ENCODE results near the gene TMEM11.

TMEM11 gene

GRCh38 chr17:21214015-21214776 is at the start of gene TMEM11:
TSS of gene TMEM11 (minus strand) at chr17:21214161. CDS start at chr17:21214152, 9 bp downstream.
- peak; percentile 93 for ATAC-seq (ENCODE audit: low read depth)
- H3K27me3 Mint-ChIP-seq, result no peaks in the 10 kb centered on the region
- H3K4me1 Mint-ChIP-seq, result peaks cover 20% of the 10 kb centered on the region
- H3K9me3 Mint-ChIP-seq, result no peaks in the 10 kb centered on the region
- peak within 1 kb of the TSS; percentile 95 for H3K27ac Mint-ChIP-seq
- peak; percentile 95 to 98 for DNase-seq (ENCODE audit: low spot score in 2 of 2)
- H3K4me3 Mint-ChIP-seq, result peak within 1 kb of the TSS; percentile 95
- peaks cover 5% of the 10 kb centered on the region for H3K36me3 Mint-ChIP-seq

- ATAC-seq (ENCODE audit: low read depth) (no peak), DNase-seq (ENCODE audit: low spot score in 2 of 2) (no peak)
- H3K27me3 Mint-ChIP-seq, result no peaks in the 10 kb centered on the region
- H3K4me1 Mint-ChIP-seq, result peaks cover 8% of the 10 kb centered on the region
- no peaks in the 10 kb centered on the region for H3K9me3 Mint-ChIP-seq
- H3K4me3 Mint-ChIP-seq, result no peak overlapping the region
- no peaks in the 10 kb centered on the region for H3K36me3 Mint-ChIP-seq
- H3K27ac Mint-ChIP-seq, result no peak overlapping the region
Measured at GRCh38 chr17:21263376-21263775, 49.4 kb upstream of the TMEM11 start.

- Mint-ChIP-seq H3K4me3 (no peak overlapping the region), H3K4me1 (peaks cover 3% of the 10 kb centered on the region), H3K9me3 (no peaks in the 10 kb centered on the region), H3K27ac (no peak overlapping the region), H3K36me3 (no peaks in the 10 kb centered on the region), H3K27me3 (no peaks in the 10 kb centered on the region)
- ATAC-seq (ENCODE audit: low read depth), result no peak
- DNase-seq (ENCODE audit: low spot score in 2 of 2), result no peak
Measured at GRCh38 chr17:21262259-21262993, 48.5 kb upstream of the TMEM11 start.

DNA sequence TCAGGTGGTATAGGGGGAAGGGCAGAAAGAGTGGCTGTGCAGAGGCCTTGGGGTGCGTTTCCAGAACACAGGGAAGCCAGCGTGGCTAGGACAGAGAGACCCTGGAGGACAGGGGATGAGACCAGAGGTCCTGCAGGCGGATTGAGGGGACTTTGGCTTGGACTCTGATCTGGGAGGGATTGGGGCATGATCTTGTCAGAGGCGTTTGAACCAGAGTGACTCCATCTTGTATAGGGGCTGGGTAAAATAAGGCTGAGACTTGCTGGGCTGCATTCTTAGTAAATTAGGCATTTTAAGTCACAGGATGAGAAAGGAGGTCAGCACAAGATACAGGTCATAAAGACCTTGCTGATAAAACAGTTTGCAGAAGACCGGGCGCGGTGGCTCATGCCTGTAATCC is 44.6 kb upstream of the TMEM11 start:
- Mint-ChIP-seq H3K36me3 (no peaks in the 10 kb centered on the region), H3K4me1 (no peaks in the 10 kb centered on the region), H3K27me3 (no peaks in the 10 kb centered on the region), H3K4me3 (no peak overlapping the region), H3K27ac (no peak overlapping the region), H3K9me3 (no peaks in the 10 kb centered on the region)
- no peak for DNase-seq (ENCODE audit: low spot score in 2 of 2)
- ATAC-seq (ENCODE audit: low read depth), result no peak

GRCh38 chr17:21253646-21254441 is 39.9 kb upstream of the TMEM11 start:
- no peak for DNase-seq (ENCODE audit: low spot score in 2 of 2)
- H3K36me3 Mint-ChIP-seq, result no peaks in the 10 kb centered on the region
- ATAC-seq (ENCODE audit: low read depth), result peak; percentile 8
- H3K9me3 Mint-ChIP-seq, result no peaks in the 10 kb centered on the region
- H3K4me1 Mint-ChIP-seq, result peaks cover 13% of the 10 kb centered on the region
- H3K27ac Mint-ChIP-seq, result peak overlapping the region; percentile 20
- H3K4me3 Mint-ChIP-seq, result peak overlapping the region; percentile 81
- no peaks in the 10 kb centered on the region for H3K27me3 Mint-ChIP-seq

GRCh38 chr17:21252796-21253645 is 39.1 kb upstream of the TMEM11 start, which contains the start of gene NATD1:
TSS of gene NATD1 (minus strand) at chr17:21253410. CDS start at chr17:21253264, 146 bp downstream.
- Mint-ChIP-seq H3K36me3 (no peaks in the 10 kb centered on the region), H3K4me1 (peaks cover 13% of the 10 kb centered on the region), H3K9me3 (no peaks in the 10 kb centered on the region), H3K27me3 (no peaks in the 10 kb centered on the region), H3K4me3 (peak within 1 kb of the TSS; percentile 81), H3K27ac (peak within 1 kb of the TSS; percentile 28)
- ATAC-seq (ENCODE audit: low read depth) (peak; percentile 87), DNase-seq (ENCODE audit: low spot score in 2 of 2) (peak; percentile 45 to 61)

- ATAC-seq (ENCODE audit: low read depth), result no peak
- DNase-seq (ENCODE audit: low spot score in 2 of 2), result no peak
- Mint-ChIP-seq H3K4me3 (peak overlapping the region; percentile 81), H3K27ac (peak overlapping the region; percentile 28), H3K36me3 (no peaks in the 10 kb centered on the region), H3K27me3 (no peaks in the 10 kb centered on the region), H3K9me3 (no peaks in the 10 kb centered on the region), H3K4me1 (peaks cover 15% of the 10 kb centered on the region)
Measured at GRCh38 chr17:21252289-21252795, 38.4 kb upstream of the TMEM11 start.

DNA sequence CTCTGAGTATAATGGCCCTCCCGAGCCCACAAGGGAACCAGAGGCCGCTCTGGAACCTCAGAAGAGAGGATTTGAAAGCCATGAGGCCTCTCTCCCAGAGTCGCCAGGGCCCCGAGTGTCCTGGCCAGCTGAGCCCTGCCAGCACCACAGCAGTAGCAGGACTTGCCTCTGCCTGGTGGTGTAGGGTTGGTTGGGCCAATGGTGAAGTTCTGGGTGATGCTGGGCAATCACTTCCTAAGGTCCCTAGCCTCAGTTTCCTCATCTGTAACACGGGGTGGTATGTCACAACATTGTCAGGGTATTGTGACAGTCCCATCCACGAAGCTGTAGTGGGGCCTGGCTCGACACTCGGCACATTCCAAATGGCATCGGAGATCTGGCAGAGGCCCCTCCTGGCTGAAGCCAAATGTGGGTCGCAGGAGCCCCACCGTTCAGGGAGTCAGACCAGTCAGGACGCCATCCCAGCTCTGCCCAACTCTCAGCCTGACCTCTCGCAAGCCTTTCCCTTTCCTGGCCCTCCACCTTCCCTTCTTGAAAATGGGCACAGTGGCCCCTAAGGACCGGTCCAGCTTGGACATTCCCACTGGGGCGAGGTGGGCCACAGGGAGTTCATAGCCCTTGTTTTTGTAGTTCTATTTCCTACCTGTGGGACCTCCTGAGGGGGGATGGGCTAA is 37.5 kb upstream of the TMEM11 start:
- no peaks in the 10 kb centered on the region for H3K9me3 Mint-ChIP-seq
- H3K27me3 Mint-ChIP-seq, result no peaks in the 10 kb centered on the region
- peaks cover 15% of the 10 kb centered on the region for H3K4me1 Mint-ChIP-seq
- no peak for ATAC-seq (ENCODE audit: low read depth)
- H3K27ac Mint-ChIP-seq, result peak overlapping the region; percentile 28
- H3K4me3 Mint-ChIP-seq, result no peak overlapping the region
- no peak for DNase-seq (ENCODE audit: low spot score in 2 of 2)
- H3K36me3 Mint-ChIP-seq, result no peaks in the 10 kb centered on the region

DNA sequence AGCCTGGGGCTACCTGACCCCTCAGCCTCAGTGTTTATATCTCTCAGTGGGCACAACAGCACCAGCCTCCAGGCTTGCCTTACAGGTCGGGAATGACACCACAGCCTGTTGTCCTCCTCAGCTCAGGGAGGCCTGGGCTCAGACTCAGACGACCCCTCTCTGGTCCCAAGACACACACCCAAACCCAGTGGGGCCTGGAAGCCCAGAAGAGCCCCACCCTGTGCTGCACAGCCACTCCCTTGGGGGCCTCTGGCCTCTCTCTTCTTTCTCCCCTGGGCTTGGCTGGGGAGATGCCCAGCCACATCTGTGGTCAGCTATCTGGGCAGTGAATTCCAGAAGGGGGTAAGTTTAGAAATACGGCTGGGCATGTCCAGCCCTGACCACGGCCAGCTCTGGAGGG is 36.9 kb upstream of the TMEM11 start:
- H3K36me3 Mint-ChIP-seq, result no peaks in the 10 kb centered on the region
- DNase-seq (ENCODE audit: low spot score in 2 of 2) (no peak), ATAC-seq (ENCODE audit: low read depth) (no peak)
- no peak overlapping the region for H3K4me3 Mint-ChIP-seq
- no peaks in the 10 kb centered on the region for H3K27me3 Mint-ChIP-seq
- H3K27ac Mint-ChIP-seq, result no peak overlapping the region
- H3K9me3 Mint-ChIP-seq, result no peaks in the 10 kb centered on the region
- H3K4me1 Mint-ChIP-seq, result peaks cover 16% of the 10 kb centered on the region

DNA sequence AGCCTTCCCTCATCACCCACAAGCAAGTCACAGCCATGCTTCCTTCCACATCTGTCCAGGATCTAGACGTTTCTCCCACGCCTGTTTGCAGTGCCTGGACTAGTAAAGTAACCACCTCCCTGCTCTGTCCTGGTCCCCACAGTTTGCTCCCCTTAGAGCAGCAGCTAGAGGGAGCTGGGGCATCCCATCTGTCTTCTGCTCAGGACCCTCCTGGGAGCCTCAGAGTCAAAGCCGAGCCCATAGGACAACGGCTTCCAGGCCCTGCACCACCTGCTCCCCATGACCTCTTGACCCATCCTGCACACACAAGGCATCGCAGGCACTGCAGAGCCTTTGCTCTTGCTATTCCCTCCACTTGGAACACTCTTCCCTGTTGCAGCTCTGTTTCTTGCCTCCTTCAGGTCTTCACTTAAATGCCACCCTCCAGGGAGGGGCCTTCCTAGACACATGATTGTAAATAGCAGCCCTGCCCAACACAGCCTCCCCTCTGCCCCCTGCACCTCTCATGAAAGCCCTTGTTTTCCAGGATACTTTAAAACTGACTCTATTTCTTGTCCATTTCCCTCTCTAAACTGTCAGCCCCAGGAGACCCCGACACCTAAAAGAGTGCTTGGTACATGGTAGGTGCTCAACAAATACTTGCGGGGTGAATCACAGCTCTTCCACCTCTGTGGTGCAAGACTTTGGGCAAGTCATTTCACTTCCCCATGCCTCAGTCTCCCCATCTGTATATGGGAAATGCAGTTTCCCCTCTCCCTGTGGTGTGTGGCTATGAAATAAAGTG is 36.2 kb upstream of the TMEM11 start:
- Mint-ChIP-seq H3K27me3 (no peaks in the 10 kb centered on the region), H3K4me1 (peaks cover 20% of the 10 kb centered on the region), H3K27ac (no peak overlapping the region), H3K4me3 (no peak overlapping the region), H3K36me3 (no peaks in the 10 kb centered on the region), H3K9me3 (no peaks in the 10 kb centered on the region)
- DNase-seq (ENCODE audit: low spot score in 2 of 2), result no peak
- no peak for ATAC-seq (ENCODE audit: low read depth)

DNA sequence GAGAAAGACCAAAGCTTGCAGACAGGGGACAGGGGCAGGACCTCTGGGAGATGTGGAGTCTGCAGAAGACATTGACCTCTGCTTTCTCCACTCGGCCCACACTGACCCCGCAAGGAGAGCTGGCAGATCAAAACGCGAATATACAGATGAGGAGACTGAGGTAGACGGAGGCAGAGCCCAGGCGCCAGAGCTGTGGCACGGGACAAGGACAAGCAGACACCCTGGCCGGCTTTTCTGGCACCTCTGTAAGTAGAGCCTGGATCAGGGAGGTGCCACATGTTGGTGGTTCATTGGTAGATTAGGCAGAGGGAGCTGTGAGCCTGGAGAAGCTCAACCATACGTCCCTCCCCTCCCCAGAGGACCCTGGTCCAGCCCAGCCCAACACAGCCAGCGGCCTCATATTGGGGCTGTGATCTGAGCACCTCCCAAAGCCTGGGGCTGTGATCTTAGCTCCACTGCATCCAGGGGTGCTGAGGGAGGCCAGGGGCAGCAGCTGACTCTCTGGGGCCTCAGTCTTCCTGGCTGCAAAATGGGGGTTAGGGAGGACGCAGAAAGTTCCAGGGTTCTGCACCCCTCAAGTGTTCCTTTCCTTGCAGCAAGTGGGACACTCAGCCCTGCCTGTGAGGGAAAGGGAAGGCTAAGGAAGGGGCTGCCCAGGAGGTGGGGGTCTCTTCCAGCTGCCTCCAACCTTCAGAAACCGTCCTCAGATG is 35.3 kb upstream of the TMEM11 start:
- H3K27me3 Mint-ChIP-seq, result no peaks in the 10 kb centered on the region
- no peak overlapping the region for H3K27ac Mint-ChIP-seq
- H3K4me3 Mint-ChIP-seq, result no peak overlapping the region
- H3K4me1 Mint-ChIP-seq, result peaks cover 23% of the 10 kb centered on the region
- ATAC-seq (ENCODE audit: low read depth), result no peak
- DNase-seq (ENCODE audit: low spot score in 2 of 2), result no peak
- H3K9me3 Mint-ChIP-seq, result no peaks in the 10 kb centered on the region
- H3K36me3 Mint-ChIP-seq, result no peaks in the 10 kb centered on the region

DNA sequence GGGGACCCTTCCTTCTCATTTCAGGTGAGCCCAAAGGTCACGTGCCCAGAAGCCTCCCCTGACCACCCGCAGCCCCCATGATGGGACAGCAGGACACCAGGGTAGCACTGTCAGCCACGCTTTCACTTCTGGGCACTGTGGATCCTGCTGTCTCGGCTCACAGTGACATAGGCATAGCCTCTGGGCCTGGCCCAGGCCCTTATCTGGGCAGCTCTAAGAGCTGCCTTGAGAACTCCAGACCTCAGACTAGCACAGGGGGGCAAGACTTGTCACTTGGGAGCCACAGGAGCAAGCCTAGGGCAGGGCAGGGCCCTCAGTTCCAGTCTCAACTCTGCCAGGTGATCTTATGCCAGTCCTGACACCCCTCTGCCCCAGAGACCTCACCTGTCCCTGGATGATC is 34.5 kb upstream of the TMEM11 start:
- Mint-ChIP-seq H3K27ac (no peak overlapping the region), H3K27me3 (no peaks in the 10 kb centered on the region), H3K4me1 (peaks cover 23% of the 10 kb centered on the region), H3K4me3 (no peak overlapping the region), H3K9me3 (no peaks in the 10 kb centered on the region), H3K36me3 (no peaks in the 10 kb centered on the region)
- ATAC-seq (ENCODE audit: low read depth), result no peak
- DNase-seq (ENCODE audit: low spot score in 2 of 2), result no peak

All from memory B cell (primary cell).